ENCODE results near the gene WFDC2.

The WFDC2 gene

DNA sequence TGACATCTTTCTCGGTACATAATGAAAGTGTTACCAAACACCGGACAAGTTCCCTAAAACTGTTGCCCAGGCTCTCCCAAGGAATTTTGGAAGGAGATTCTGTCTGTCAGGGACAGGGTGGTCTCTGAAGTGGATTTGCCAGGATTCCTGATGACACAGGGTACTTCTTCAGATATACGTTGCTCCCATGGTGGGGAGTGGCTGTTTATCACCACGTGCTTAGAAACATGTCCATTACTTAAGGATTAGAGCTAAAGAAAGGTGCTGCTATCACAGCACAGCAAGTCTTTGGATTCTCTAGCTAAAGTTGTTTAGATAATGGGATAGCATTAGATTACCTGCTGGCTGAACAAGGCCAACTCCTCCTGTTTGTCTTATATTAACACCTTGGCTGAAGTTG lies 39.5 kb downstream of the WFDC2 start:
- no peaks in the 10 kb centered on the region for H3K9me3 ChIP-seq
- H3K4me3 ChIP-seq, result no peak overlapping the region
- no peak for DNase-seq
- TF ChIP-seq CTCF (IDR thresholded peaks at IDR 0.05), result no peak
- peaks cover 0 to 8% of the 10 kb centered on the region in 2 donors for H3K27me3 ChIP-seq
- H3K4me1 ChIP-seq, result no peaks in the 10 kb centered on the region
- H3K27ac ChIP-seq, result no peak overlapping the region
- no peaks in the 10 kb centered on the region for H3K36me3 ChIP-seq
- intact Hi-C loops (cut with DNase I; ENCODE audit: low total_unique reads), result no loop called here

- Histone ChIP-seq H3K9me3 (no peaks in the 10 kb centered on the region), H3K27ac (no peak overlapping the region), H3K27me3 (peaks cover 0 to 3% of the 10 kb centered on the region in 2 donors), H3K36me3 (no peaks in the 10 kb centered on the region), H3K4me1 (no peaks in the 10 kb centered on the region), H3K4me3 (no peak overlapping the region)
- TF ChIP-seq CTCF (IDR thresholded peaks at IDR 0.05), result no peak
- intact Hi-C loops (cut with DNase I; ENCODE audit: low total_unique reads), result no loop called here
- no peak for DNase-seq
These were observed 40.8 kb downstream of the WFDC2 start for GRCh38 chr20:45510242-45510862.

DNA sequence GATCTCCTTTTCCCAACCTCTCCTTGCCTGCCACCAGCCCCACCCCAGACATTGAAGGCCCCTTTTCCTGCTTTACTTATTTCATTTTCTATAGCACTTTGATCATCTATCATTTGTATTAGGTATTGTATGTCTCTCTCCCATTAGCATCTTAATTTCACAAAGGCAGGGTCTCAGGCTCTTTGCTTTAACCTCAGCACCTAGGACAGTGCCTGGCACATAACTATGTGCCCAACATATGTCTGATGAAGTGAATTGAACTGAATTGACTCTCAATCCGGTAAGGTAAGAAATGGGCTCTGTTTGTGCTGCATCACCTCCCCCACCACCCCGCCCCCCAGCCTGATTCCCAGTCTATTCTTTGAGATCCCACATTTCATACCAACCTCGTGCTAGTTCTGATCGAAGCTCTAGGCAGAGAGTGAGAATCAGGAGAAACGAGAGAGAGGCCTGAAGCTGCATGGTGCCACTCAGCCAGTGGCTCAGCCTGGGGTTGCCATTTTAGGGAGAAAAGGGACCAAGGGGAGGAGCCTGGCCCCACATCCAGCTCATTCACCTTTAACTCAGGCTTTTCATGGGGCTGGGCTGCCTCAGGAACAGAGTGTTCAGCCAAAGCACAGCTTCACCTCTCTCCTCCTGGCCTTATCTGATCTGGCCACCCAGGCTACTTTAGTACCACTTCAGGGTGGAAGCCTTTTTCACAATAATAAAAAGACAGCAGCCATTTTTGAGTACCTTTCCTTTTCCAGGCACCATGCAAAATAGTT lies 45.8 kb downstream of the WFDC2 start, which contains the start of gene SPINT3:
TSS of gene SPINT3 (minus strand) at position 476 of the 767 bp plus-strand sequence. CDS start at position 462, 14 bp downstream.
- TF ChIP-seq CTCF (IDR thresholded peaks at IDR 0.05), result no peak
- Histone ChIP-seq H3K4me3 (no peak within 1 kb of the TSS), H3K36me3 (no peaks in the 10 kb centered on the region), H3K27me3 (no peaks in the 10 kb centered on the region), H3K27ac (no peak within 1 kb of the TSS), H3K9me3 (no peaks in the 10 kb centered on the region), H3K4me1 (no peaks in the 10 kb centered on the region)
- intact Hi-C loops (cut with DNase I; ENCODE audit: low total_unique reads), result no loop called here
- DNase-seq, result no peak

DNA sequence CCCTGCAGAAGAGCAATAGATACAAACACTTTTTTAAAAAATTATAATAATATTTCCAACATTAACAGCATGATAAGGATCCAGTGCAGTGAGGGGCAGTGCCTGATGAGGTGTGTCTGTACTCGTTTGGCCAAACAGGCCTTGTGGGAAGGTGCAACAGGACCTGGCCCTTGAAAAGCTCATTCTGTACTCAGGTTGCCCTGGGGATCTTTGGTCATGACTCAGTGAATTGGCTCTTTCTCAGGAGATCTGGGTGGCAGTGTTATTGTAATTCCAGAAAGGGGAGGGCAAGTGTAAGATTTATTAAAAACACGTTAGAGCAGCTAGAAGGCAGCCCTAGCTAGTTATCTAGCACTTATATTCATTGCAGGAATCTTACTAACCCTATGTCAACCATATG lies 48.7 kb downstream of the WFDC2 start:
- H3K27ac ChIP-seq, result no peak overlapping the region
- intact Hi-C loops (cut with DNase I; ENCODE audit: low total_unique reads), result no loop called here
- H3K4me3 ChIP-seq, result no peak overlapping the region
- H3K4me1 ChIP-seq, result no peaks in the 10 kb centered on the region
- no peaks in the 10 kb centered on the region for H3K9me3 ChIP-seq
- no peak for TF ChIP-seq CTCF (IDR thresholded peaks at IDR 0.05)
- H3K36me3 ChIP-seq, result no peaks in the 10 kb centered on the region
- peaks cover 0 to 2% of the 10 kb centered on the region in 2 donors for H3K27me3 ChIP-seq
- DNase-seq, result no peak

GRCh38 chr20:45523821-45524220 lies 54.3 kb downstream of the WFDC2 start:
- Histone ChIP-seq H3K27ac (no peak overlapping the region), H3K4me3 (no peak overlapping the region), H3K4me1 (no peaks in the 10 kb centered on the region), H3K27me3 (peaks cover 0 to 9% of the 10 kb centered on the region in 2 donors), H3K36me3 (no peaks in the 10 kb centered on the region), H3K9me3 (no peaks in the 10 kb centered on the region)
- intact Hi-C loops (cut with DNase I; ENCODE audit: low total_unique reads), result no loop called here
- DNase-seq, result no peak
- no peak for TF ChIP-seq CTCF (IDR thresholded peaks at IDR 0.05)

Data from tibial artery (tissue), 4 donors.